ENCODE measurements around the gene CDON. TPM values are rescaled to one million over a fixed set of nuclear protein-coding genes. Genes with fewer than 3 reads are reported as not detected.

Gene CDON
- total RNA-seq, 4 donors from 2014 or later: 14.2 to 40.9 (median 29.1) TPM

DNA sequence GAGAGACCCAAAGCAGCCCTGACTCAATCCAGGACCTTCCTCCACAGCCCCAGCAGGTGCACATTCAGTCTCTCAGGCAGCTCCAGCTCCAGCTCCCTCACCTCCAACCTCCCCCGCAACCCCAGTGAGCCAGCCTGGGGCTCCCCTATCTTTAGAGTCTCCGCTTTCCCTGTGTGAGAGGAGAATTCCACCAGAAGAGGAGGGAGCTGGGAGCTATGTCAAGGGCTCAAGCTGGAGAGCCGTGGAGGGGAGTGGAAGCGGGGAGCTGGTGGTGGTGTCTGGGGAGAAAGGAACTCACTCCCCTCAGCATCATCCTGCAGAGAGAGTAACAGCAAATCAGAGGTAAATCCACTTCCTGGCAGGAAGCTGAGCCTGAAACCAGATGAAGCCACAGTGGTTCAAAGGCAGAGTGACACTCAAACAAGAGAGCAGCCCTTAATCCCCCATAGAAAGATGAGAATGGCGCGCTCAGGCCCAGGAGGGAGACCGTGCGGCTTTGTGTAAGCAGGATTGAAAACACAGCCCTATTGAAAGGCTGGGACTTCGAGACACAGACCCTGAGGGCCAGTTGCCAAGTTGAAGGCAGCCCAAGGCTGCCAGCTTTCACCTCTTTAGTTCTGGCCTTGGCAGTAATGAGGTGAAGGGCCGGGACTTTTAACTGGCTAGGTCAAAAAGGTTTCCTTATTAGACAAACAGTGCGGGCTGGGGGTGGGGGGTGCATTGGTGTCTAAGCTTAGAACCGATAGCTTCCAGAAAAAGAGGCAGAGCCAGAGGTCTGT is 21.4 kb upstream of the CDON start:
- TF ChIP-seq, protein P1, sequence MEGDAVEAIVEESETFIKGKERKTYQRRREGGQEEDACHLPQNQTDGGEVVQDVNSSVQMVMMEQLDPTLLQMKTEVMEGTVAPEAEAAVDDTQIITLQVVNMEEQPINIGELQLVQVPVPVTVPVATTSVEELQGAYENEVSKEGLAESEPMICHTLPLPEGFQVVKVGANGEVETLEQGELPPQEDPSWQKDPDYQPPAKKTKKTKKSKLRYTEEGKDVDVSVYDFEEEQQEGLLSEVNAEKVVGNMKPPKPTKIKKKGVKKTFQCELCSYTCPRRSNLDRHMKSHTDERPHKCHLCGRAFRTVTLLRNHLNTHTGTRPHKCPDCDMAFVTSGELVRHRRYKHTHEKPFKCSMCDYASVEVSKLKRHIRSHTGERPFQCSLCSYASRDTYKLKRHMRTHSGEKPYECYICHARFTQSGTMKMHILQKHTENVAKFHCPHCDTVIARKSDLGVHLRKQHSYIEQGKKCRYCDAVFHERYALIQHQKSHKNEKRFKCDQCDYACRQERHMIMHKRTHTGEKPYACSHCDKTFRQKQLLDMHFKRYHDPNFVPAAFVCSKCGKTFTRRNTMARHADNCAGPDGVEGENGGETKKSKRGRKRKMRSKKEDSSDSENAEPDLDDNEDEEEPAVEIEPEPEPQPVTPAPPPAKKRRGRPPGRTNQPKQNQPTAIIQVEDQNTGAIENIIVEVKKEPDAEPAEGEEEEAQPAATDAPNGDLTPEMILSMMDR (IDR thresholded peaks at IDR 0.05): no peak
- TF ChIP-seq EP300 (IDR thresholded peaks at IDR 0.05) (no peak), POLR2A (IDR thresholded peaks at IDR 0.05) (no peak), POLR2AphosphoS5 (IDR thresholded peaks at IDR 0.05) (no peak)
- no peak for ATAC-seq
- WGBS, 2 donors (ENCODE audit: low coverage in 1 of 2): 50 to 60% methylated on average over 2 to 5 of the region's 12 CpGs
- no peaks in the 10 kb centered on the region for H3K27me3 ChIP-seq
- H3K27ac ChIP-seq: no peak overlapping the region
- no peak overlapping the region for H3K4me3 ChIP-seq
- peaks cover 0 to 18% (median 13%) of the 10 kb centered on the region in 3 donors for H3K4me1 ChIP-seq
- H3K36me3 ChIP-seq: no peaks in the 10 kb centered on the region
- H3K9me3 ChIP-seq: no peaks in the 10 kb centered on the region

GRCh38 chr11:126082251-126083109 is 19.8 kb upstream of the CDON start:
- Histone ChIP-seq H3K9me3 (no peaks in the 10 kb centered on the region), H3K36me3 (no peaks in the 10 kb centered on the region), H3K27ac (no peak overlapping the region), H3K4me1 (peaks cover 0 to 18% (median 13%) of the 10 kb centered on the region in 3 donors), H3K27me3 (no peaks in the 10 kb centered on the region), H3K4me3 (no peak overlapping the region)
- no peak for TF ChIP-seq POLR2A (IDR thresholded peaks at IDR 0.05)
- no peak for TF ChIP-seq POLR2AphosphoS5 (IDR thresholded peaks at IDR 0.05)
- no peak for ATAC-seq
- WGBS, 2 donors (ENCODE audit: low coverage in 1 of 2): 73 to 89% methylated on average over 5 to 8 of the region's 17 CpGs

DNA sequence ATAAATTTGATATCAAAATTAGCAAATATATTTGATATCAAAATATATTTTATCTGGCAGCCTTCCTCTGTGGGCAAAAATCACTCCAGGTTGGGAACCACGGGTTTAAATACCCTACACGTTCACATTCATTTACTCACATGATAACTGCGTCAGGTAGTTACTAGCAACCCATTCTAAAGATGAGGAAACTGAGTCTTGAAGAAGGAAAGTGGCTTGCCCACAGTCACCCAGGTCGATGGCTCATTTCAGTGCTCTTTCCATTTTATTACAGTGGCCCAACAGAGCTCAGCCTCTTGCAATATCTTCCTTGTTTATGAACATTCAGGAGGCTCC is 19.2 kb upstream of the CDON start:
- no peaks in the 10 kb centered on the region for H3K27me3 ChIP-seq
- H3K4me1 ChIP-seq: peaks cover 0 to 18% (median 13%) of the 10 kb centered on the region in 3 donors
- no peak overlapping the region for H3K27ac ChIP-seq
- H3K9me3 ChIP-seq: no peaks in the 10 kb centered on the region
- TF ChIP-seq POLR2A (IDR thresholded peaks at IDR 0.05) (no peak), EP300 (IDR thresholded peaks at IDR 0.05) (no peak), POLR2AphosphoS5 (IDR thresholded peaks at IDR 0.05) (no peak)
- TF ChIP-seq, protein P1 (IDR thresholded peaks at IDR 0.05): no peak
- WGBS, 2 donors (ENCODE audit: low coverage in 1 of 2): 86 to 98% methylated on average over 4 of the region's 4 CpGs
- no peaks in the 10 kb centered on the region for H3K36me3 ChIP-seq
- no peak overlapping the region for H3K4me3 ChIP-seq
- ATAC-seq: peak; percentile 81

DNA sequence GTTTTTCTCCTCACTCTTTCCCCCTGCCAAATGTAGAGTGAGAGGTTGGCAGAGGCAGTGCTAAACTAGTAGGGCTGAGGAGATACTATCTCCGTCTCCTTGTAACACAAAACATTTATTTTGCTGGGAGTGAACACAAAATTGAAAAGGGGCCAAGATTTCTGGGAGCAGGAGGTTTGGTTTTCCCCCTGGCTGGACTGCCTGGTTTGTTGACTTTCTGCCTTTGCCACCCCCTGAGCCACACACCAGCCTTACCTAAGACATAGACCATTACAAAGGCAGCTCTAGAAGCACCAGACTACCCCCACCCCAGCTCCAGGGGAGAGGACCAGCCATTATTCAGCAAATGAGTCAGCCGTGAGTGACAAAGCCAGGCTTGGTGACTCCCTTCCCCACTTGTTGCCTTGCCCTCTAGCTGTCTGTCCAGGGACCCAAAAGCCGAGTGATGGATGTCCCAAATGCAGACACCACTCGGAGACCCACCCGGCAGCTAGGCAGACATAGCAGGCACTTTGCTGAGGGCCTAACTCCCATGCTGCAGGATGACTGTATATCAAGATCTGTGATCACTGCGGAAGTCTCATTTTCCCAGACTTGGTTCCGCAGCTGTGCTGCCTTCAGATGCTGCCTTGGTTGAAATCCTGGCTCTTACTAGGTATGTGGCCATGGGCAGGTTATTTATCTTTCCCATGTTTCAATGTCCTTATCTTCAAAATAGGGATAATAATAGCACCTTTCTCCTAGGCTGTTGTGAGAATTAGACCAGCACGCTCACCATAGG is 17.7 kb upstream of the CDON start:
- peaks cover 0 to 18% (median 13%) of the 10 kb centered on the region in 3 donors for H3K4me1 ChIP-seq
- 56 to 58% methylated on average over 4 to 5 of the region's 8 CpGs for WGBS, 2 donors (ENCODE audit: low coverage in 1 of 2)
- ATAC-seq: no peak
- H3K4me3 ChIP-seq: no peak overlapping the region
- no peaks in the 10 kb centered on the region for H3K36me3 ChIP-seq
- H3K27ac ChIP-seq: peak overlapping the region in 3 of 4 donors; percentile 16 to 50 (median 43)
- no peaks in the 10 kb centered on the region for H3K9me3 ChIP-seq
- TF ChIP-seq POLR2AphosphoS5 (IDR thresholded peaks at IDR 0.05) (no peak), POLR2A (IDR thresholded peaks at IDR 0.05) (no peak), EP300 (IDR thresholded peaks at IDR 0.05) (no peak)
- TF ChIP-seq, protein P1 (IDR thresholded peaks at IDR 0.05): no peak
- no peaks in the 10 kb centered on the region for H3K27me3 ChIP-seq

- Histone ChIP-seq H3K36me3 (no peaks in the 10 kb centered on the region), H3K9me3 (no peaks in the 10 kb centered on the region), H3K4me3 (no peak overlapping the region), H3K4me1 (peaks cover 0 to 18% (median 13%) of the 10 kb centered on the region in 3 donors), H3K27ac (peak overlapping the region in 3 of 4 donors; percentile 16 to 50 (median 43)), H3K27me3 (no peaks in the 10 kb centered on the region)
- WGBS, 2 donors (ENCODE audit: low coverage in 1 of 2): 14 to 29% methylated on average over 4 to 6 of the region's 6 CpGs
- TF ChIP-seq, protein P1 (IDR thresholded peaks at IDR 0.05): no peak
- TF ChIP-seq EP300 (IDR thresholded peaks at IDR 0.05) (no peak), POLR2AphosphoS5 (IDR thresholded peaks at IDR 0.05) (no peak), POLR2A (IDR thresholded peaks at IDR 0.05) (no peak)
- ATAC-seq: no peak
Measured at GRCh38 chr11:126079621-126080124, 17.0 kb upstream of the CDON start.
